PC-3 (cell line): ENCODE measurements around the gene KCNQ1.

Experiments
- CTCF ChIP-seq: fragments of 300-600 bp; sonication (generic); conservative IDR thresholded peaks from 2 replicates; pipeline ENCODE4 v1.5.1; 2017; ENCODE audit warnings: antibody characterized with exemption, low read depth, mild to moderate bottlenecking, low read length
- EZH2 ChIP-seq: fragments of 300-600 bp; sonication (generic); IDR thresholded peaks from one replicate; pipeline ENCODE4 v1.6.1; 2017; ENCODE audit warnings: antibody characterized with exemption, mild to moderate bottlenecking, low read length; ENCODE audit not compliant: unreplicated experiment
- EZH2phosphoT487 ChIP-seq: fragments of 300-600 bp; sonication (generic); IDR thresholded peaks from 2 replicates; pipeline ENCODE4 v1.6.1; 2018; ENCODE audit warnings: mild to moderate bottlenecking, antibody characterized with exemption, low read length, borderline replicate concordance

GRCh38 chr11:2789331-2789730, 344.5 kb downstream of the KCNQ1 start:
- TF ChIP-seq CTCF = no peak
- no peak for TF ChIP-seq EZH2phosphoT487
- no peak for TF ChIP-seq EZH2
